PC-3 (cell line): ENCODE results near the gene ZBTB46.

Source experiments
- EZH2 ChIP-seq: fragments of 300-600 bp; sonication (generic); IDR thresholded peaks from one replicate; pipeline ENCODE4 v1.6.1; 2017; ENCODE audit warnings: antibody characterized with exemption, mild to moderate bottlenecking, low read length; ENCODE audit not compliant: unreplicated experiment
- EZH2phosphoT487 ChIP-seq: fragments of 300-600 bp; sonication (generic); IDR thresholded peaks from 2 replicates; pipeline ENCODE4 v1.6.1; 2018; ENCODE audit warnings: mild to moderate bottlenecking, antibody characterized with exemption, low read length, borderline replicate concordance
- TF ChIP-seq, protein P1 (sequence below): fragments of 300-600 bp; sonication (generic); conservative IDR thresholded peaks from 2 replicates; pipeline ENCODE4 v1.5.1; 2017; ENCODE audit warnings: antibody characterized with exemption, low read depth, mild to moderate bottlenecking, low read length

DNA sequence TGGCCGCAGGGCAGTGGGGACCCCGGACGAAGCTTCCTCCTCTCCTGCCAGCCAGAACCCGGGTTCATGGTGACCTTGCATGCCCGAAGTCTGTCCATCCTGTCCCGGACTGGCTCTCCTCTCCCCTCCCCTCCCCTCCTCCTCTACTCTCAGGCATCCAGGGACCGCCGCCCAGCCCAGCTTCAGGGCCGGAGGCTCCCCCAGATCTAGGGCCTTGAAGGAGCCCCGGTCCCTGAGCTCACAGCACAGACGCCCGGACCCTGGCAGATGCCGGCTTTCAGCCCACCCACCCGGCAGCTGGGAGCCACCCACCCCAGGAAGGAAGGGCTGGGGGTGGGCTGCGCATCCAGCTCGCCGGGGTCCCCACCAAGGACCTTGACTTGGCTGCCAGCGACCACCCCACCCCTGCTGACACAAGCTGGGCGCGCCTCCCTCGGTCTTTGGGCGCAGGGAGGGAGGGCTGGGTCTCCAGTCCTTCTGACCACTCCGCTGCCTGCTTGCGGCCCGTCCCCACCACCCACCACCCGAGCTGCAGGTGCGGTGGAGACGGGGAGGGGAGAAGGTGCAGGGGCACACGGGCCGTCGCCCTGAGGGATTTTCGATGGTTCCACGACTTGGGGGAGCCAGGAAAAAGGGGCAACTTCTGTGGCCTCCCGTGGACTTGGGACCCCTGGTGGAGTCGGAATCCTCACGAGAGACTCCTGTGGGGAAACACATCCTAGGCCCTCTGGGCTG is 24.5 kb upstream of the ZBTB46 start:
- no peak for TF ChIP-seq EZH2phosphoT487
- TF ChIP-seq, protein P1, sequence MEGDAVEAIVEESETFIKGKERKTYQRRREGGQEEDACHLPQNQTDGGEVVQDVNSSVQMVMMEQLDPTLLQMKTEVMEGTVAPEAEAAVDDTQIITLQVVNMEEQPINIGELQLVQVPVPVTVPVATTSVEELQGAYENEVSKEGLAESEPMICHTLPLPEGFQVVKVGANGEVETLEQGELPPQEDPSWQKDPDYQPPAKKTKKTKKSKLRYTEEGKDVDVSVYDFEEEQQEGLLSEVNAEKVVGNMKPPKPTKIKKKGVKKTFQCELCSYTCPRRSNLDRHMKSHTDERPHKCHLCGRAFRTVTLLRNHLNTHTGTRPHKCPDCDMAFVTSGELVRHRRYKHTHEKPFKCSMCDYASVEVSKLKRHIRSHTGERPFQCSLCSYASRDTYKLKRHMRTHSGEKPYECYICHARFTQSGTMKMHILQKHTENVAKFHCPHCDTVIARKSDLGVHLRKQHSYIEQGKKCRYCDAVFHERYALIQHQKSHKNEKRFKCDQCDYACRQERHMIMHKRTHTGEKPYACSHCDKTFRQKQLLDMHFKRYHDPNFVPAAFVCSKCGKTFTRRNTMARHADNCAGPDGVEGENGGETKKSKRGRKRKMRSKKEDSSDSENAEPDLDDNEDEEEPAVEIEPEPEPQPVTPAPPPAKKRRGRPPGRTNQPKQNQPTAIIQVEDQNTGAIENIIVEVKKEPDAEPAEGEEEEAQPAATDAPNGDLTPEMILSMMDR: no peak
- no peak for TF ChIP-seq EZH2
